Endothelial cell (in vitro differentiated cells): ENCODE results near the gene FSD2. TPM values are rescaled to one million over a fixed set of nuclear protein-coding genes. Genes with fewer than 3 reads are reported as not detected.

Experiments used
- DNase-seq: peaks from one replicate; pipeline ENCODE4 v3.0.0; 2021; ENCODE audit warnings: low spot score
- H3K27ac Mint-ChIP-seq: one replicate; pipeline ENCODE4 v1.8.0; 2021; ENCODE audit warnings: mixed read lengths, inconsistent platforms; ENCODE audit not compliant: unreplicated experiment
- H3K27me3 Mint-ChIP-seq: one replicate; pipeline ENCODE4 v1.8.0; 2021; ENCODE audit warnings: mild to moderate bottlenecking, moderate library complexity, mixed read lengths, inconsistent platforms; ENCODE audit not compliant: unreplicated experiment
- H3K36me3 Mint-ChIP-seq: one replicate; pipeline ENCODE4 v1.8.0; 2021; ENCODE audit warnings: mild to moderate bottlenecking, low read depth, mixed read lengths, inconsistent platforms; ENCODE audit not compliant: unreplicated experiment
- H3K4me1 Mint-ChIP-seq: one replicate; pipeline ENCODE4 v1.8.0; 2021; ENCODE audit warnings: mild to moderate bottlenecking, mixed read lengths, inconsistent platforms; ENCODE audit not compliant: unreplicated experiment
- H3K4me3 Mint-ChIP-seq: one replicate; pipeline ENCODE4 v1.8.0; 2021; ENCODE audit warnings: mild to moderate bottlenecking, mixed read lengths, inconsistent platforms; ENCODE audit not compliant: unreplicated experiment
- H3K9me3 Mint-ChIP-seq: one replicate; pipeline ENCODE4 v1.8.0; 2021; ENCODE audit warnings: mixed read lengths, inconsistent platforms; ENCODE audit not compliant: unreplicated experiment
- CTCF ChIP-seq: fragments of 200-600 bp; sonication (generic); IDR thresholded peaks from one replicate; pipeline ENCODE4 v1.5.0; 2021; ENCODE audit warnings: antibody characterized with exemption; ENCODE audit not compliant: unreplicated experiment
- total RNA-seq: library from RNA; stranded (reverse); fragmentation: NEBNext Ultra II Directional; extraction: Animal tissue kit (Norgen Biotek cat#: 25700); gene quantifications from one replicate; pipeline ENCODE4 v1.2.1, GENCODE V29; 2021; ENCODE audit not compliant: unreplicated experiment

The FSD2 gene
- total RNA-seq, 1 donor from 2014 or later: not detected

GRCh38 chr15:82838096-82838735 is 32.3 kb upstream of the FSD2 start:
- no peak for TF ChIP-seq CTCF
- Mint-ChIP-seq H3K4me1 (peaks cover 11% of the 10 kb centered on the region), H3K36me3 (peaks cover 24% of the 10 kb centered on the region), H3K27me3 (peaks cover 3% of the 10 kb centered on the region), H3K9me3 (no peaks in the 10 kb centered on the region), H3K27ac (no peak overlapping the region), H3K4me3 (peak overlapping the region; percentile 17)
- DNase-seq: no peak

GRCh38 chr15:82835391-82835917 is 29.6 kb upstream of the FSD2 start:
- Mint-ChIP-seq H3K4me1 (peaks cover 11% of the 10 kb centered on the region), H3K9me3 (no peaks in the 10 kb centered on the region), H3K27ac (no peak overlapping the region), H3K4me3 (no peak overlapping the region), H3K27me3 (peaks cover 3% of the 10 kb centered on the region), H3K36me3 (peaks cover 33% of the 10 kb centered on the region)
- no peak for DNase-seq
- no peak for TF ChIP-seq CTCF

GRCh38 chr15:82833362-82833682 is 27.5 kb upstream of the FSD2 start:
- H3K27ac Mint-ChIP-seq: no peak overlapping the region
- no peak for DNase-seq
- H3K9me3 Mint-ChIP-seq: no peaks in the 10 kb centered on the region
- peaks cover 41% of the 10 kb centered on the region for H3K36me3 Mint-ChIP-seq
- no peak for TF ChIP-seq CTCF
- peaks cover 11% of the 10 kb centered on the region for H3K4me1 Mint-ChIP-seq
- peaks cover 3% of the 10 kb centered on the region for H3K27me3 Mint-ChIP-seq
- peak overlapping the region; percentile 19 for H3K4me3 Mint-ChIP-seq

DNA sequence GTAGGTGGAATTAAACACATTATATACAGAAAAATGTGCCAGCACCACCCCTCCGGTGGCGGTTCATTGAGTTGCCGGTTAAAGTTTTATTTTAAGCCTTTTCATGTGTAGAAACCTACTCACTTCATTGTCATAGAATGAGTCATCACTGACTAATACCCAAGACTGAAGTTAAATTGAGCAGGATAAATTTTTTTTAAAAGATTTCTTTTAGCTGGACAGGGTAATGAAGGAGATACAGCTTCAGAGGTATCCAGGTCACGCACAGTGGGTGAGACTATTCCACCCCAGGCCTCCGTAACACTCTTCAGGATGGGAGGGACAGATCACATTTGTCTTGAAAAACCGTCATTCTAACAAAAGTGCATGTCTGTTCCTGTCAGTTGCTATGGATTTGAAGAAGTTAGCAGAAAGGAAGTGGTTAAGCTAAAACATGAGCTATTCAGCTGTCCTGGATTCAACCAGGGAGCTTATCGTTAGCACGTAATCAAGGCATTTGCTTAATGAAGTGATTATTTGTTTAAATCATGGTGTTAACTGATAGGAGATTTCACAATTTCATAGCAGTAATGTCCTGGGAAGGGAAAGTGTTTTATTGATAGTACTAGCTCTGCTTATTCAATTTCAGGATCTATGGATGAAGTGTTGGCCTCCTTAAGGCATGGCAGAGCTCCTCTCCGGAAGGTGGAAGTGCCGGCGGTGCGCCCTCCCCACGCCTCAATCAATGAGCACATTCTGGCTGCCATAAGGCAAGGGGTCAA is 26.9 kb upstream of the FSD2 start:
- no peak for DNase-seq
- no peak for TF ChIP-seq CTCF
- Mint-ChIP-seq H3K27me3 (peaks cover under 1% of the 10 kb centered on the region), H3K4me1 (peaks cover 11% of the 10 kb centered on the region), H3K27ac (no peak overlapping the region), H3K36me3 (peaks cover 37% of the 10 kb centered on the region), H3K9me3 (no peaks in the 10 kb centered on the region), H3K4me3 (peak overlapping the region; percentile 19)
